Gastrocnemius medialis (tissue), 4 donors: ENCODE data around the gene SLC9A5.

Source experiments
- CTCF ChIP-seq, 5 experiments: fragments of 450-650 bp in 3 of 5; fragments of 200-600 bp in 2 of 5; sonication (generic) in 2 of 5; IDR thresholded peaks in 4 of 5; conservative IDR thresholded peaks in 1 of 5; 1 replicate in 4 of 5; 2 replicates in 1 of 5; pipeline ENCODE4 v1.5.1; 2016 to 2019; ENCODE audit warnings: antibody characterized with exemption in 5 of 5, mild to moderate bottlenecking in 3 of 5, moderate library complexity in 3 of 5
- POLR2A ChIP-seq, 2 donors: fragments of 450-650 bp; IDR thresholded peaks; one replicate each; pipeline ENCODE4 v1.6.1; 2017; ENCODE audit warnings: antibody characterized with exemption in 2 of 2, mild to moderate bottlenecking in 2 of 2, moderate library complexity in 2 of 2

- no peak for TF ChIP-seq POLR2A (IDR thresholded peaks at IDR 0.05)
- TF ChIP-seq CTCF (IDR thresholded peaks at IDR 0.05 in 4 of 5, conservative IDR thresholded peaks at IDR 0.05 in 1 of 5) = no peak
Observed at GRCh38 chr16:67301080-67301782, 52.5 kb downstream of the SLC9A5 start.
